Muscle of leg (tissue), 11 donors: ENCODE data around the gene NOXO1. TPM values are rescaled to one million over a fixed set of nuclear protein-coding genes. Genes with fewer than 3 reads are reported as not detected.
A peak's percentile ranks its signal among the peaks of the same experiment; 100 is the strongest.
"Not testable (repeated sequence)": the region's sequence is repeated elsewhere in the genome, so short reads cannot be mapped to it uniquely, and the experiment has no call there.

Experiments
- DNase-seq: peaks from one replicate; pipeline ENCODE4 v3.0.0; 2013
- H3K27ac ChIP-seq: one replicate; pipeline ENCODE4 v1.5.1; 2013; ENCODE audit warnings: mild to moderate bottlenecking, low read length, control low read depth
- H3K27me3 ChIP-seq: one replicate; pipeline ENCODE4 v1.6.1; 2013; ENCODE audit warnings: low read length; ENCODE audit not compliant: control insufficient read depth, insufficient read depth
- H3K36me3 ChIP-seq: one replicate; pipeline ENCODE4 v1.6.1; 2013; ENCODE audit warnings: low read length; ENCODE audit not compliant: control insufficient read depth, insufficient read depth
- H3K4me1 ChIP-seq: one replicate; pipeline ENCODE4 v1.6.1; 2013; ENCODE audit warnings: low read length; ENCODE audit not compliant: control insufficient read depth, insufficient read depth
- H3K4me3 ChIP-seq: one replicate; pipeline ENCODE4 v1.5.1; 2013; ENCODE audit warnings: low read length, control low read depth
- H3K9me3 ChIP-seq: replicated peaks from 2 replicates; pipeline ENCODE4 v1.6.1; 2013; ENCODE audit warnings: low read depth, low read length; ENCODE audit not compliant: control insufficient read depth
- WGBS: methylation state at CpG from one replicate; pipeline ENCODE4 v1.1.5; 2013; ENCODE audit warnings: missing lambda C conversion rate; ENCODE audit not compliant: insufficient coverage; 5-methylcytosine and 5-hydroxymethylcytosine counted together
- polyA plus RNA-seq, 8 donors: library from polyadenylated mRNA; unstranded; fragments of 120-200 nt; gene quantifications; one replicate each; pipeline versions ENCODE4 v1.2.1 to v1.2.3, GENCODE V29; 2013; ENCODE audit warnings: inconsistent platforms in 1 of 8, low replicate concordance in 1 of 8; ENCODE audit not compliant: insufficient read length in 8 of 8, insufficient read depth in 1 of 8
- total RNA-seq: library from RNA; stranded (reverse); fragments of 120-200 nt; gene quantifications from one replicate; pipeline ENCODE4 v1.2.4, GENCODE V29; 2013

The NOXO1 gene
- total and polyA plus RNA-seq, 9 donors = 0.29 to 1.7 (median 0.89) TPM

- peaks cover 37% of the 10 kb centered on the region for H3K36me3 ChIP-seq
- WGBS = 91% methylated on average over 5 of the region's 8 CpGs
- peaks cover 30% of the 10 kb centered on the region for H3K4me1 ChIP-seq
- not testable (repeated sequence) for H3K27ac ChIP-seq, H3K4me3 ChIP-seq, H3K27me3 ChIP-seq, H3K9me3 ChIP-seq, DNase-seq
These were observed 41.4 kb downstream of the NOXO1 start for GRCh38 chr16:1939833-1940232.

- Histone ChIP-seq H3K27ac (no peak overlapping the region), H3K4me3 (no peak overlapping the region)
- DNase-seq = no peak
These were observed 42.4 kb downstream of the NOXO1 start for GRCh38 chr16:1938910-1939309.

GRCh38 chr16:1938316-1938715 lies 43.0 kb downstream of the NOXO1 start:
- Histone ChIP-seq H3K27me3 (peaks cover 3% of the 10 kb centered on the region), H3K4me3 (no peak overlapping the region), H3K27ac (no peak overlapping the region), H3K9me3 (no peaks in the 10 kb centered on the region), H3K4me1 (peaks cover 28% of the 10 kb centered on the region), H3K36me3 (peaks cover 37% of the 10 kb centered on the region)
- DNase-seq = no peak
- WGBS = 91% methylated on average over 9 of the region's 10 CpGs

More at GRCh38 chr16:1938910-1939309, 42.4 kb downstream of the NOXO1 start:
- WGBS = 93% methylated on average over 17 of the region's 17 CpGs
- peaks cover 37% of the 10 kb centered on the region for H3K36me3 ChIP-seq
- H3K27me3 ChIP-seq = no peaks in the 10 kb centered on the region
- peaks cover 30% of the 10 kb centered on the region for H3K4me1 ChIP-seq
- H3K9me3 ChIP-seq = no peaks in the 10 kb centered on the region

- 94% methylated on average over 5 of the region's 11 CpGs for WGBS
- no peaks in the 10 kb centered on the region for H3K9me3 ChIP-seq
- peaks cover 21% of the 10 kb centered on the region for H3K4me1 ChIP-seq
- H3K36me3 ChIP-seq = peaks cover 37% of the 10 kb centered on the region
- H3K4me3 ChIP-seq = no peak overlapping the region
- H3K27ac ChIP-seq = no peak overlapping the region
- DNase-seq = no peak
- peaks cover 5% of the 10 kb centered on the region for H3K27me3 ChIP-seq
These were observed 44.3 kb downstream of the NOXO1 start for GRCh38 chr16:1936945-1937479.

GRCh38 chr16:1933097-1933661 lies 48.1 kb downstream of the NOXO1 start:
- no peak for DNase-seq
- no peak overlapping the region for H3K27ac ChIP-seq
- no peaks in the 10 kb centered on the region for H3K9me3 ChIP-seq

GRCh38 chr16:1932050-1933028 lies 48.9 kb downstream of the NOXO1 start:
- H3K9me3 ChIP-seq = no peaks in the 10 kb centered on the region
- H3K36me3 ChIP-seq = peaks cover 7% of the 10 kb centered on the region
- H3K4me1 ChIP-seq = peaks cover 13% of the 10 kb centered on the region
- H3K27ac ChIP-seq = no peak overlapping the region
- WGBS = 67% methylated on average over 17 of the region's 19 CpGs
- no peak overlapping the region for H3K4me3 ChIP-seq
- H3K27me3 ChIP-seq = peaks cover 9% of the 10 kb centered on the region
- no peak for DNase-seq

More at GRCh38 chr16:1933097-1933661, 48.1 kb downstream of the NOXO1 start:
- Histone ChIP-seq H3K27me3 (peaks cover 9% of the 10 kb centered on the region), H3K4me3 (no peak overlapping the region), H3K4me1 (peaks cover 13% of the 10 kb centered on the region), H3K36me3 (peaks cover 14% of the 10 kb centered on the region)
- 57% methylated on average over 22 of the region's 23 CpGs for WGBS

GRCh38 chr16:1930338-1930720 lies 50.9 kb downstream of the NOXO1 start:
- no peaks in the 10 kb centered on the region for H3K36me3 ChIP-seq
- WGBS = 74% methylated on average over 3 of the region's 10 CpGs
- no peaks in the 10 kb centered on the region for H3K9me3 ChIP-seq
- H3K4me1 ChIP-seq = peaks cover 9% of the 10 kb centered on the region
- peaks cover 9% of the 10 kb centered on the region for H3K27me3 ChIP-seq
- DNase-seq = no peak
- no peak overlapping the region for H3K4me3 ChIP-seq
- H3K27ac ChIP-seq = no peak overlapping the region

- 6% methylated on average over 66 of the region's 70 CpGs for WGBS
- Histone ChIP-seq H3K27ac (no peak overlapping the region), H3K4me3 (peak overlapping the region; percentile 46), H3K9me3 (no peaks in the 10 kb centered on the region), H3K4me1 (peaks cover 9% of the 10 kb centered on the region), H3K36me3 (no peaks in the 10 kb centered on the region), H3K27me3 (peaks cover 10% of the 10 kb centered on the region)
- DNase-seq = peak; percentile 92
These were observed 51.5 kb downstream of the NOXO1 start for GRCh38 chr16:1929578-1930337.

- WGBS = 0% methylated on average over 3 of the region's 11 CpGs
These were observed 52.2 kb downstream of the NOXO1 start for GRCh38 chr16:1929105-1929504.

More at GRCh38 chr16:1929105-1929504, 52.2 kb downstream of the NOXO1 start:
- Histone ChIP-seq H3K4me1 (peaks cover 9% of the 10 kb centered on the region), H3K27me3 (peaks cover 15% of the 10 kb centered on the region), H3K9me3 (no peaks in the 10 kb centered on the region), H3K4me3 (peak overlapping the region; percentile 46), H3K36me3 (no peaks in the 10 kb centered on the region), H3K27ac (no peak overlapping the region)
- DNase-seq = peak; percentile 55
